B cell (primary cell): ENCODE measurements around the gene CTPS1.

Experiments
- EZH2 ChIP-seq: IDR thresholded peaks from 2 replicates; pipeline ENCODE4 v1.6.1; 2012; ENCODE audit warnings: borderline replicate concordance, low read depth, mild to moderate bottlenecking, moderate library complexity, low read length; ENCODE audit not compliant: insufficient read depth, poor library complexity, severe bottlenecking
- TF ChIP-seq, protein P1 (sequence below): fragments of 200-600 bp; IDR thresholded peaks from one replicate; pipeline ENCODE4 v1.8.0; 2022; ENCODE audit warnings: antibody characterized with exemption, mild to moderate bottlenecking

- TF ChIP-seq, protein P1, sequence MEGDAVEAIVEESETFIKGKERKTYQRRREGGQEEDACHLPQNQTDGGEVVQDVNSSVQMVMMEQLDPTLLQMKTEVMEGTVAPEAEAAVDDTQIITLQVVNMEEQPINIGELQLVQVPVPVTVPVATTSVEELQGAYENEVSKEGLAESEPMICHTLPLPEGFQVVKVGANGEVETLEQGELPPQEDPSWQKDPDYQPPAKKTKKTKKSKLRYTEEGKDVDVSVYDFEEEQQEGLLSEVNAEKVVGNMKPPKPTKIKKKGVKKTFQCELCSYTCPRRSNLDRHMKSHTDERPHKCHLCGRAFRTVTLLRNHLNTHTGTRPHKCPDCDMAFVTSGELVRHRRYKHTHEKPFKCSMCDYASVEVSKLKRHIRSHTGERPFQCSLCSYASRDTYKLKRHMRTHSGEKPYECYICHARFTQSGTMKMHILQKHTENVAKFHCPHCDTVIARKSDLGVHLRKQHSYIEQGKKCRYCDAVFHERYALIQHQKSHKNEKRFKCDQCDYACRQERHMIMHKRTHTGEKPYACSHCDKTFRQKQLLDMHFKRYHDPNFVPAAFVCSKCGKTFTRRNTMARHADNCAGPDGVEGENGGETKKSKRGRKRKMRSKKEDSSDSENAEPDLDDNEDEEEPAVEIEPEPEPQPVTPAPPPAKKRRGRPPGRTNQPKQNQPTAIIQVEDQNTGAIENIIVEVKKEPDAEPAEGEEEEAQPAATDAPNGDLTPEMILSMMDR = no peak
- no peak for TF ChIP-seq EZH2
Observed at GRCh38 chr1:41019353-41019745, 39.9 kb downstream of the CTPS1 start.
